Panc1 (cell line): Measurements from ENCODE around the gene GDI1. TPM values are rescaled to one million over a fixed set of nuclear protein-coding genes. Genes with fewer than 3 reads are reported as not detected.

Experiments used
- ATAC-seq: fragments of 200-7000 bp; cut with Tn5 transposase; 2 replicates; pipeline ENCODE4 v1.9.1; 2020; ENCODE audit warnings: mild to moderate bottlenecking, moderate library complexity
- BruUV-seq: library from RNA; stranded (reverse); fragments of 400-500 nt; replicated peaks from 2 replicates; lab custom pipeline; 2021; lab: Mats Ljungman, UMichigan
- CTCF ChIA-PET: fragments of 300-600 bp; sonication (Branson Sonifier 250); formaldehyde crosslinking; loops from one replicate; lab custom pipeline; 2022; ENCODE audit warnings: antibody characterized with exemption; lab: Charles Lee
- POLR2A ChIA-PET: fragments of 300-600 bp; sonication (Branson Sonifier 250); formaldehyde crosslinking; loops from one replicate; lab custom pipeline; 2022; ENCODE audit warnings: antibody characterized with exemption; lab: Charles Lee
- DNase-seq: peaks from one replicate; pipeline ENCODE4 v3.0.0-alpha.2; 2010; ENCODE audit warnings: low read depth, low spot score
- H3K27ac ChIP-seq: 2 replicates; pipeline ENCODE4 v1.5.1; 2011; ENCODE audit warnings: mild to moderate bottlenecking, low read length, inconsistent platforms
- H3K27me3 ChIP-seq: fragments of 200-500 bp; sonication (Bioruptor generic); 2 replicates; pipeline ENCODE4 v1.6.0; 2014; ENCODE audit warnings: low read length, inconsistent platforms; ENCODE audit not compliant: control insufficient read depth, insufficient read depth
- H3K36me3 ChIP-seq: fragments of 200-500 bp; sonication (Bioruptor generic); 2 replicates; pipeline ENCODE4 v1.5.1; 2014; ENCODE audit warnings: inconsistent platforms, mild to moderate bottlenecking, low read length, moderate library complexity; ENCODE audit not compliant: control insufficient read depth, insufficient read depth
- H3K4me1 ChIP-seq: 2 replicates; pipeline ENCODE4 v1.5.1; 2011; ENCODE audit warnings: inconsistent platforms, mild to moderate bottlenecking, low read length, moderate library complexity; ENCODE audit not compliant: control insufficient read depth, insufficient read depth
- H3K4me3 ChIP-seq, 2 experiments: 2 replicates each; pipeline ENCODE4 v1.5.1; 2011 to 2012; ENCODE audit warnings: low read depth in 2 of 2, low read length in 2 of 2, mild to moderate bottlenecking in 2 of 2, inconsistent platforms in 1 of 2, moderate library complexity in 1 of 2
- H3K9me3 ChIP-seq: fragments of 200-500 bp; sonication (Bioruptor generic); 2 replicates; pipeline ENCODE4 v1.5.1; 2014; ENCODE audit warnings: low read depth, mild to moderate bottlenecking, inconsistent platforms, low read length, moderate library complexity; ENCODE audit not compliant: control insufficient read depth, insufficient read depth
- POLR2AphosphoS5 ChIP-seq: IDR thresholded peaks from 2 replicates; pipeline ENCODE4 v1.6.1; 2012; ENCODE audit warnings: mild to moderate bottlenecking, low read depth, low read length, moderate library complexity
- SIN3A ChIP-seq: IDR thresholded peaks from 2 replicates; pipeline ENCODE4 v1.6.1; 2012; ENCODE audit warnings: low read depth, mild to moderate bottlenecking, low read length, moderate library complexity, borderline replicate concordance; ENCODE audit not compliant: insufficient read depth
- TCF7L2 ChIP-seq: IDR thresholded peaks from 2 replicates; pipeline ENCODE4 v1.6.1; 2011; ENCODE audit warnings: mild to moderate bottlenecking, low read depth, low read length, inconsistent platforms
- in situ Hi-C: cut with HindIII; loops from 2 replicates; pipeline ENCODE4 v1.10.0; 2016; ENCODE audit warnings: low sequenced_read_pairs, low pct_unique_long_range_greater_than_20kb
- intact Hi-C: fragments of 100-400 bp; cut with micrococcal nuclease; formaldehyde crosslinking; loops from one replicate; pipeline ENCODE4 v1.10.0; 2022; ENCODE audit not compliant: unreplicated experiment
- total RNA-seq: library from RNA; stranded (reverse); gene quantifications from one replicate; pipeline ENCODE4 v1.2.1, GENCODE V29; 2021; ENCODE audit not compliant: unreplicated experiment
- TF ChIP-seq, protein P1 (sequence below), 2 experiments: IDR thresholded peaks; 2 replicates each; pipeline ENCODE4 v1.6.1; 2011 to 2012; ENCODE audit warnings: low read depth in 2 of 2, control low read depth in 1 of 2, low read length in 1 of 2, mild to moderate bottlenecking in 1 of 2, moderate library complexity in 1 of 2; ENCODE audit not compliant: insufficient read depth in 1 of 2
- TF ChIP-seq, protein P2 (sequence below): fragments of 450-650 bp; IDR thresholded peaks from 2 replicates; pipeline ENCODE4 v1.5.1; 2017; ENCODE audit warnings: mild to moderate bottlenecking

GDI1 gene
- total RNA-seq, 1 experiment from 2014 or later = 317 TPM

DNA sequence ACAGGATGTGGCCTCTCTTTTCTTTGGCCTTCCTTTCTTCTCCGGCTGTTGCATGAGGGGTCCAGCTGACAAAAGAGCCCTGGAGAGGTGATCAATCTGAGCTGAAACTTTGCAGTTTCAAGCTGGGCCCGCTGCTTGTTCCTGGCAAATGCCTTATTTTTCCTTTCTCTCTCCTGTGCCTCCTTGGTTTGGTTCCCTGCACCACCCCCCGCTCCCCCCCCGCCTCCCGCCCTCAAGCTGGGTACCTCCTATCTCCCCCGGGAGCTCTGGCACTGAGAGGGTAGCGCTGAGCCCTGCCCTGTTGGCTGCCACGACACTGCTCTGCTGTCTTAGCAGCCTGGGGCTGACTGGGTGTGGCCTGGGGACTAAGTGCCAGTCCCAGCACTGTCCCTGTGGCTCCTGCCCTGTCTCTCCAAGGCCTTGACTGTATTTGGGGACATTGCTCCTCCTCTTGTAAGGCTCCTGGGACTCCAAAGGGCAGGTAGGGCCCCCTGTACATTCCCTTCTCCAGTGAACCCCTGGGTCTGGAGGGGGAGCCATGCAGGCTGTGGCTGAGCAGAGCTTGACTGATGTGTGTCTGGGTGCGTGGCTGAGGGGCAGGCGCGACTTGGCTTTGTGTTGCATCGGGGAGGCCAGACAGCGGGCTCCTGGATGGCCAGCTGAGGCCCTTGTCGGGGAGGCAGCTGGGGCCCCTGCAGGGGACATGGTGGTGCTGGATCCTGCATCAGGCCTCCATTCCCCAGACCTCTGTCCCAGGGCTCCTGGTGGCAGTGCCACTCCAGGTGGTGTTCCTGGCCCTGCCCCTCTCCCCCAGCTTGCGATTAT is 22.2 kb downstream of the GDI1 start:
- DNase-seq = no peak
- no TSS peak for BruUV-seq
- in situ Hi-C loops (no loop called here), intact Hi-C loops (no loop called here)
- Histone ChIP-seq H3K36me3 (no peaks in the 10 kb centered on the region), H3K4me3 (peak overlapping the region; percentile 78 to 89), H3K9me3 (no peaks in the 10 kb centered on the region), H3K27me3 (no peaks in the 10 kb centered on the region), H3K4me1 (peaks cover 5% of the 10 kb centered on the region), H3K27ac (peak overlapping the region; percentile 85)
- ChIA-PET POLR2A (no interaction called here), CTCF (interaction anchor here (0.6 to 0.9 kb wide), 2 partner anchors 18 to 35 kb away, joined by 3 to 6 read pairs; no protein-coding TSS in a partner anchor)
- TF ChIP-seq, protein P1, sequence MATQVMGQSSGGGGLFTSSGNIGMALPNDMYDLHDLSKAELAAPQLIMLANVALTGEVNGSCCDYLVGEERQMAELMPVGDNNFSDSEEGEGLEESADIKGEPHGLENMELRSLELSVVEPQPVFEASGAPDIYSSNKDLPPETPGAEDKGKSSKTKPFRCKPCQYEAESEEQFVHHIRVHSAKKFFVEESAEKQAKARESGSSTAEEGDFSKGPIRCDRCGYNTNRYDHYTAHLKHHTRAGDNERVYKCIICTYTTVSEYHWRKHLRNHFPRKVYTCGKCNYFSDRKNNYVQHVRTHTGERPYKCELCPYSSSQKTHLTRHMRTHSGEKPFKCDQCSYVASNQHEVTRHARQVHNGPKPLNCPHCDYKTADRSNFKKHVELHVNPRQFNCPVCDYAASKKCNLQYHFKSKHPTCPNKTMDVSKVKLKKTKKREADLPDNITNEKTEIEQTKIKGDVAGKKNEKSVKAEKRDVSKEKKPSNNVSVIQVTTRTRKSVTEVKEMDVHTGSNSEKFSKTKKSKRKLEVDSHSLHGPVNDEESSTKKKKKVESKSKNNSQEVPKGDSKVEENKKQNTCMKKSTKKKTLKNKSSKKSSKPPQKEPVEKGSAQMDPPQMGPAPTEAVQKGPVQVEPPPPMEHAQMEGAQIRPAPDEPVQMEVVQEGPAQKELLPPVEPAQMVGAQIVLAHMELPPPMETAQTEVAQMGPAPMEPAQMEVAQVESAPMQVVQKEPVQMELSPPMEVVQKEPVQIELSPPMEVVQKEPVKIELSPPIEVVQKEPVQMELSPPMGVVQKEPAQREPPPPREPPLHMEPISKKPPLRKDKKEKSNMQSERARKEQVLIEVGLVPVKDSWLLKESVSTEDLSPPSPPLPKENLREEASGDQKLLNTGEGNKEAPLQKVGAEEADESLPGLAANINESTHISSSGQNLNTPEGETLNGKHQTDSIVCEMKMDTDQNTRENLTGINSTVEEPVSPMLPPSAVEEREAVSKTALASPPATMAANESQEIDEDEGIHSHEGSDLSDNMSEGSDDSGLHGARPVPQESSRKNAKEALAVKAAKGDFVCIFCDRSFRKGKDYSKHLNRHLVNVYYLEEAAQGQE (IDR thresholded peaks at IDR 0.05; ENCODE audit: insufficient read depth in 1 of 2, low read depth in 2 of 2, low read length in 1 of 2) = no peak
- TF ChIP-seq TCF7L2 = no peak
- no peak for TF ChIP-seq SIN3A
- TF ChIP-seq POLR2AphosphoS5 = no peak
- peak; percentile 77 for ATAC-seq

DNA sequence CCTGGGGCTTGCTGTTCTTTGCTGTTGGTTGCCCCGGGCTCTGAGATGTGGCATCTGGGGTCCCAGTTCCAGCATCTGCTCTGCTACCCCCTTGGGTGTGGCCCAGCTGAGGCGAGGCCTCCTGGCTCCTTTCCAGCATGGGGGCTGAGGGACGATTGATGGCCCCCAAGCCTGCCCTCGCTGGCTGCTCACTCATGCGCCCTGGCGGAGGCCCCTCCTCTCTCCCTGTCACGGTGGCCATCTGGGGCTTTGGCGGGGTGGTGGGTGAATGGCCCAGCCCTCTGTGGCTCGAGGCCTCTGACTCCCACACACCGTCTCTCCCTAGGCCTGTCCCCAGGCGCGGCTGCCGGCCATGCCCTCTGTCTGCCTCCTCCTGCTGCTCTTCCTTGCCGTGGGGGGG is 22.9 kb downstream of the GDI1 start:
- 0 out of 2 replicates have a peak overlapping the region, but pooled peaks have one; percentile 23 for H3K27ac ChIP-seq
- DNase-seq = no peak
- H3K9me3 ChIP-seq = no peaks in the 10 kb centered on the region
- in situ Hi-C loops (no loop called here), intact Hi-C loops (no loop called here)
- TF ChIP-seq TCF7L2 (no peak), POLR2AphosphoS5 (no peak), SIN3A (no peak)
- TF ChIP-seq, protein P2, sequence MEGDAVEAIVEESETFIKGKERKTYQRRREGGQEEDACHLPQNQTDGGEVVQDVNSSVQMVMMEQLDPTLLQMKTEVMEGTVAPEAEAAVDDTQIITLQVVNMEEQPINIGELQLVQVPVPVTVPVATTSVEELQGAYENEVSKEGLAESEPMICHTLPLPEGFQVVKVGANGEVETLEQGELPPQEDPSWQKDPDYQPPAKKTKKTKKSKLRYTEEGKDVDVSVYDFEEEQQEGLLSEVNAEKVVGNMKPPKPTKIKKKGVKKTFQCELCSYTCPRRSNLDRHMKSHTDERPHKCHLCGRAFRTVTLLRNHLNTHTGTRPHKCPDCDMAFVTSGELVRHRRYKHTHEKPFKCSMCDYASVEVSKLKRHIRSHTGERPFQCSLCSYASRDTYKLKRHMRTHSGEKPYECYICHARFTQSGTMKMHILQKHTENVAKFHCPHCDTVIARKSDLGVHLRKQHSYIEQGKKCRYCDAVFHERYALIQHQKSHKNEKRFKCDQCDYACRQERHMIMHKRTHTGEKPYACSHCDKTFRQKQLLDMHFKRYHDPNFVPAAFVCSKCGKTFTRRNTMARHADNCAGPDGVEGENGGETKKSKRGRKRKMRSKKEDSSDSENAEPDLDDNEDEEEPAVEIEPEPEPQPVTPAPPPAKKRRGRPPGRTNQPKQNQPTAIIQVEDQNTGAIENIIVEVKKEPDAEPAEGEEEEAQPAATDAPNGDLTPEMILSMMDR = no peak
- TF ChIP-seq, protein P1 (IDR thresholded peaks at IDR 0.05; ENCODE audit: insufficient read depth in 1 of 2, low read depth in 2 of 2, low read length in 1 of 2) = no peak
- H3K4me1 ChIP-seq = peaks cover 5% of the 10 kb centered on the region
- H3K4me3 ChIP-seq = peak overlapping the region; percentile 78 to 89
- POLR2A ChIA-PET = no interaction called here
- H3K27me3 ChIP-seq = no peaks in the 10 kb centered on the region
- no peaks in the 10 kb centered on the region for H3K36me3 ChIP-seq
- no TSS peak for BruUV-seq
- CTCF ChIA-PET = interaction anchor here (0.6 to 0.9 kb wide), 3 partner anchors 18 to 48 kb away, joined by 3 to 6 read pairs (median 4); no protein-coding TSS in a partner anchor
- ATAC-seq = no peak
